DOHH2 (cell line): ENCODE results near the gene OTOA.

ENCODE experiments used
- H3F3A ChIP-seq: fragments of 200-600 bp; sonication (generic), shearing (Covaris generic); 2 replicates; pipeline ENCODE4 v1.6.0; 2016; ENCODE audit warnings: antibody characterized with exemption, mild to moderate bottlenecking; ENCODE audit not compliant: control insufficient read depth, insufficient read depth
- H3K27ac ChIP-seq: fragments of 200-600 bp; sonication (generic); 2 replicates; pipeline ENCODE4 v1.5.1; 2014; ENCODE audit warnings: low read depth, mild to moderate bottlenecking, low read length, moderate library complexity
- H3K27me3 ChIP-seq: fragments of 200-600 bp; sonication (generic); 2 replicates; pipeline ENCODE4 v1.6.1; 2014; ENCODE audit warnings: mild to moderate bottlenecking, low read length, mixed read lengths; ENCODE audit not compliant: control insufficient read depth
- H3K36me3 ChIP-seq: fragments of 200-600 bp; sonication (generic); 2 replicates; pipeline ENCODE4 v1.6.1; 2014; ENCODE audit warnings: mild to moderate bottlenecking, low read length, moderate library complexity, mixed read lengths; ENCODE audit not compliant: control insufficient read depth
- H3K4me1 ChIP-seq: fragments of 200-600 bp; sonication (generic); 2 replicates; pipeline ENCODE4 v1.6.1; 2014; ENCODE audit warnings: mild to moderate bottlenecking, low read length, mixed read lengths; ENCODE audit not compliant: control insufficient read depth
- H3K4me2 ChIP-seq: fragments of 200-600 bp; sonication (generic); 2 replicates; pipeline ENCODE4 v1.6.0; 2014; ENCODE audit warnings: mild to moderate bottlenecking, low read length, moderate library complexity
- H3K4me3 ChIP-seq: fragments of 200-600 bp; sonication (generic); 2 replicates; pipeline ENCODE4 v1.5.1; 2014; ENCODE audit warnings: mild to moderate bottlenecking, low read length, mixed read lengths
- H3K79me2 ChIP-seq: fragments of 200-600 bp; sonication (generic); 2 replicates; pipeline ENCODE4 v1.6.1; 2014; ENCODE audit warnings: mild to moderate bottlenecking, low read length, mixed read lengths; ENCODE audit not compliant: control insufficient read depth
- H3K9me2 ChIP-seq: fragments of 200-600 bp; sonication (generic); replicated peaks from 2 replicates; pipeline ENCODE4 v1.6.1; 2014; ENCODE audit warnings: mild to moderate bottlenecking, low read length, mixed read lengths; ENCODE audit not compliant: control insufficient read depth
- H3K9me3 ChIP-seq: fragments of 200-600 bp; sonication (generic); 2 replicates; pipeline ENCODE4 v1.6.1; 2014; ENCODE audit warnings: antibody characterized with exemption, low read length, mixed read lengths; ENCODE audit not compliant: control insufficient read depth, insufficient read depth
- H4K20me1 ChIP-seq: fragments of 200-600 bp; sonication (generic); 2 replicates; pipeline ENCODE4 v1.6.0; 2014; ENCODE audit warnings: low read depth, mild to moderate bottlenecking, antibody characterized with exemption, low read length, moderate library complexity; ENCODE audit not compliant: control insufficient read depth, insufficient read depth
- CTCF ChIP-seq: fragments of 200-600 bp; sonication (generic); IDR thresholded peaks from one replicate; pipeline ENCODE4 v1.5.1; 2014; ENCODE audit warnings: antibody characterized with exemption, mild to moderate bottlenecking, low read depth, low read length; ENCODE audit not compliant: poor library complexity, severe bottlenecking
- EZH2phosphoT487 ChIP-seq: fragments of 200-600 bp; sonication (generic); IDR thresholded peaks from 2 replicates; pipeline ENCODE4 v1.6.1; 2017; ENCODE audit warnings: borderline replicate concordance, mild to moderate bottlenecking, antibody characterized with exemption, low read length, moderate library complexity, mixed read lengths

OTOA gene

GRCh38 chr16:21720533-21720932, 56.8 kb downstream of the OTOA start:
- H3K27ac ChIP-seq: no peak overlapping the region
- no peak for TF ChIP-seq CTCF
- no peak for TF ChIP-seq EZH2phosphoT487
- H3K4me2 ChIP-seq: peak overlapping the region; percentile 39
- no peaks in the 10 kb centered on the region for H3F3A ChIP-seq
- no peaks in the 10 kb centered on the region for H3K79me2 ChIP-seq
- H4K20me1 ChIP-seq: no peaks in the 10 kb centered on the region
- peaks cover 7% of the 10 kb centered on the region for H3K4me1 ChIP-seq
- no peaks in the 10 kb centered on the region for H3K36me3 ChIP-seq
- H3K4me3 ChIP-seq: peak overlapping the region; percentile 11; the same call in 1 of the 2 replicates
- 0 out of 2 replicates have a peak, but pooled peaks cover 7% of the 10 kb centered on the region for H3K27me3 ChIP-seq
- H3K9me2 ChIP-seq: no peaks in the 10 kb centered on the region
- H3K9me3 ChIP-seq: no peaks in the 10 kb centered on the region

GRCh38 chr16:21722771-21723455, 59.1 kb downstream of the OTOA start:
- no peaks in the 10 kb centered on the region for H3F3A ChIP-seq
- no peak overlapping the region for H3K4me3 ChIP-seq
- H3K9me2 ChIP-seq: no peaks in the 10 kb centered on the region
- no peak overlapping the region for H3K4me2 ChIP-seq
- no peaks in the 10 kb centered on the region for H3K79me2 ChIP-seq
- H3K4me1 ChIP-seq: peaks cover 7% of the 10 kb centered on the region
- no peaks in the 10 kb centered on the region for H3K9me3 ChIP-seq
- no peaks in the 10 kb centered on the region for H3K36me3 ChIP-seq
- H3K27ac ChIP-seq: no peak overlapping the region
- no peaks in the 10 kb centered on the region for H4K20me1 ChIP-seq
- 0 out of 2 replicates have a peak, but pooled peaks cover 7% of the 10 kb centered on the region for H3K27me3 ChIP-seq
- no peak for TF ChIP-seq EZH2phosphoT487
- no peak for TF ChIP-seq CTCF

GRCh38 chr16:21723532-21723931, 59.8 kb downstream of the OTOA start:
- Histone ChIP-seq H3K4me3 (no peak overlapping the region), H3K9me3 (no peaks in the 10 kb centered on the region), H3K9me2 (no peaks in the 10 kb centered on the region), H3K79me2 (no peaks in the 10 kb centered on the region), H3K27me3 (0 out of 2 replicates have a peak, but pooled peaks cover 7% of the 10 kb centered on the region), H3K27ac (no peak overlapping the region), H3K4me1 (peaks cover 7% of the 10 kb centered on the region), H3F3A (no peaks in the 10 kb centered on the region), H3K4me2 (no peak overlapping the region), H3K36me3 (no peaks in the 10 kb centered on the region), H4K20me1 (no peaks in the 10 kb centered on the region)
- TF ChIP-seq CTCF: no peak
